Amniotic stem cell (primary cell): Measurements from ENCODE around the gene LRP5.

Experiments used
- DNase-seq: peaks from one replicate; lab custom pipeline; 2025; lab: John Stamatoyannopoulos, UW

The LRP5 gene

GRCh38 chr11:68347345-68347744 is 35.0 kb downstream of the LRP5 start:
- DNase-seq = no peak

GRCh38 chr11:68347841-68348240 is 35.5 kb downstream of the LRP5 start:
- no peak for DNase-seq

GRCh38 chr11:68349461-68350249 is 37.3 kb downstream of the LRP5 start:
- no peak for DNase-seq

- no peak for DNase-seq
These were observed 38.5 kb downstream of the LRP5 start for GRCh38 chr11:68350759-68351449.

- DNase-seq = no peak
These were observed 39.3 kb downstream of the LRP5 start for GRCh38 chr11:68351450-68352275.

GRCh38 chr11:68352591-68352990 is 40.2 kb downstream of the LRP5 start:
- no peak for DNase-seq

- DNase-seq = no peak
These were observed 40.7 kb downstream of the LRP5 start for GRCh38 chr11:68353118-68353517.

GRCh38 chr11:68353669-68354068 is 41.3 kb downstream of the LRP5 start:
- no peak for DNase-seq

GRCh38 chr11:68354148-68354872 is 41.9 kb downstream of the LRP5 start:
- peak; percentile 83 for DNase-seq

- no peak for DNase-seq
These were observed 43.1 kb downstream of the LRP5 start for GRCh38 chr11:68355471-68355870.

GRCh38 chr11:68357568-68357967 is 45.2 kb downstream of the LRP5 start:
- no peak for DNase-seq

- DNase-seq = no peak
These were observed 46.0 kb downstream of the LRP5 start for GRCh38 chr11:68358416-68358815.

GRCh38 chr11:68361702-68362101 is 49.3 kb downstream of the LRP5 start:
- no peak for DNase-seq

- no peak for DNase-seq
These were observed 50.5 kb downstream of the LRP5 start for GRCh38 chr11:68362801-68363379.

GRCh38 chr11:68363776-68364175 is 51.4 kb downstream of the LRP5 start:
- DNase-seq = no peak

- DNase-seq = no peak
These were observed 52.2 kb downstream of the LRP5 start for GRCh38 chr11:68364581-68364980.

- no peak for DNase-seq
These were observed 53.6 kb downstream of the LRP5 start for GRCh38 chr11:68365943-68366435.

GRCh38 chr11:68367252-68367651 is 54.9 kb downstream of the LRP5 start:
- no peak for DNase-seq

GRCh38 chr11:68369756-68370155 is 57.4 kb downstream of the LRP5 start:
- no peak for DNase-seq

GRCh38 chr11:68370211-68371111 is 58.1 kb downstream of the LRP5 start:
- no peak for DNase-seq
